Astrocyte (in vitro differentiated cells and primary cell): ENCODE data around the gene ADGRG6. TPM values are rescaled to one million over a fixed set of nuclear protein-coding genes. Genes with fewer than 3 reads are reported as not detected.
"Not testable (repeated sequence)": the region's sequence is repeated elsewhere in the genome, so short reads cannot be mapped to it uniquely, and the experiment has no call there.

ENCODE experiments used
- DNase-seq: peaks from one replicate; pipeline ENCODE4 v3.0.0-alpha.2; 2010; ENCODE audit warnings: low read depth
- FAIRE-seq: peaks from 2 replicates; lab custom pipeline; 2011; peaks lifted over from hg19 to GRCh38; lab: Jason Lieb, UNC
- H2AFZ ChIP-seq: 2 replicates; pipeline ENCODE4 v1.6.0; 2012; ENCODE audit warnings: low read depth, low read length, inconsistent platforms
- H3K27ac ChIP-seq: 2 replicates; pipeline ENCODE4 v1.5.1; 2011; ENCODE audit warnings: low read depth, low read length, inconsistent platforms
- H3K27me3 ChIP-seq: 2 replicates; pipeline ENCODE4 v1.6.0; 2011; ENCODE audit warnings: low read length, inconsistent platforms; ENCODE audit not compliant: insufficient read depth
- H3K36me3 ChIP-seq: 2 replicates; pipeline ENCODE4 v1.5.1; 2011; ENCODE audit warnings: low read length, inconsistent platforms; ENCODE audit not compliant: insufficient read depth
- H3K4me1 ChIP-seq: 2 replicates; pipeline ENCODE4 v1.5.1; 2011; ENCODE audit warnings: low read length, inconsistent platforms; ENCODE audit not compliant: insufficient read depth
- H3K4me2 ChIP-seq: 2 replicates; pipeline ENCODE4 v1.6.0; 2012; ENCODE audit warnings: low read length, inconsistent platforms
- H3K4me3 ChIP-seq: 2 replicates; pipeline ENCODE4 v1.5.1; 2011; ENCODE audit warnings: low read depth, mild to moderate bottlenecking, low read length, inconsistent platforms; ENCODE audit not compliant: insufficient read depth
- H3K79me2 ChIP-seq: 2 replicates; pipeline ENCODE4 v1.6.0; 2012; ENCODE audit warnings: mild to moderate bottlenecking, low read length, inconsistent platforms; ENCODE audit not compliant: insufficient read depth
- H3K9ac ChIP-seq: 2 replicates; pipeline ENCODE4 v1.6.0; 2012; ENCODE audit warnings: mild to moderate bottlenecking, low read length, inconsistent platforms
- H3K9me3 ChIP-seq: 2 replicates; pipeline ENCODE4 v1.5.1; 2012; ENCODE audit warnings: low read depth, mild to moderate bottlenecking, low read length, inconsistent platforms; ENCODE audit not compliant: insufficient read depth
- H4K20me1 ChIP-seq: 2 replicates; pipeline ENCODE4 v1.6.0; 2012; ENCODE audit warnings: low read length, inconsistent platforms; ENCODE audit not compliant: insufficient read depth
- H3K27ac Mint-ChIP-seq: one replicate; pipeline ENCODE4 v1.8.0; 2021; ENCODE audit warnings: mild to moderate bottlenecking, mixed read lengths; ENCODE audit not compliant: unreplicated experiment
- H3K27me3 Mint-ChIP-seq: one replicate; pipeline ENCODE4 v1.8.0; 2021; ENCODE audit warnings: low read depth, mixed read lengths; ENCODE audit not compliant: unreplicated experiment
- H3K36me3 Mint-ChIP-seq: one replicate; pipeline ENCODE4 v1.8.0; 2021; ENCODE audit warnings: low read depth, mixed read lengths; ENCODE audit not compliant: unreplicated experiment
- H3K4me1 Mint-ChIP-seq: one replicate; pipeline ENCODE4 v1.8.0; 2021; ENCODE audit warnings: low read depth, mixed read lengths; ENCODE audit not compliant: unreplicated experiment
- H3K4me3 Mint-ChIP-seq: one replicate; pipeline ENCODE4 v1.8.0; 2021; ENCODE audit warnings: mild to moderate bottlenecking, moderate library complexity, mixed read lengths; ENCODE audit not compliant: unreplicated experiment
- H3K9me3 Mint-ChIP-seq: one replicate; pipeline ENCODE4 v1.8.0; 2021; ENCODE audit warnings: mild to moderate bottlenecking, mixed read lengths; ENCODE audit not compliant: unreplicated experiment
- EZH2 ChIP-seq: IDR thresholded peaks from 2 replicates; pipeline ENCODE4 v1.6.1; 2012; ENCODE audit warnings: mild to moderate bottlenecking, low read length, inconsistent platforms; ENCODE audit not compliant: insufficient read depth
- total RNA-seq: library from RNA; stranded (reverse); gene quantifications from 2 replicates; pipeline ENCODE4 v1.2.1, GENCODE V29; 2021
- TF ChIP-seq, protein P1 (sequence below): IDR thresholded peaks from 2 replicates; pipeline ENCODE4 v1.5.1; 2011; ENCODE audit warnings: low read depth, mild to moderate bottlenecking, inconsistent platforms, low read length, moderate library complexity; ENCODE audit not compliant: insufficient read depth

The ADGRG6 gene
- total RNA-seq, 1 donor from 2014 or later, result 98.2 TPM

DNA sequence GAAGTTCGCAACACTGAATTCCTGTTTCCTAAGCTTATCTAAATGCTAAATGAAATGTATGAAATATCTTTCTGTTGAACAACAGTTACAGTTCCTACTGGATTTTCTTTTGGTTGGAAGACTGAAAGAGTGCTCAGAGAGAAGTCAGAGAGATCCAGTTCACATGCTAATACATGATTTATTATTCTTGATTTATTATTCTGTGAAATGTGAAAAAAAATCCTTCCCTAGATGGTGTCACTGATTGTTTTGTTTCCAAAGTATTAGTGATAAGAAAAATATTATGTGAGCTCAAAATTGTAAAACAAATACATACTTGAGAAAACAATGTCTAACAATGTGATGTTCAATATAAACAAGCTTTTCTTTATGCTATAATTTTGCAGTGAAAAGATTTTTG is 42.1 kb downstream of the ADGRG6 start:
- H3K36me3 Mint-ChIP-seq, result peaks cover 6% of the 10 kb centered on the region
- DNase-seq (no peak), FAIRE-seq (no peak)
- no peaks in the 10 kb centered on the region for H3K36me3 ChIP-seq
- H3K9ac ChIP-seq, result no peak overlapping the region
- no peaks in the 10 kb centered on the region for H3K9me3 ChIP-seq
- no peak overlapping the region for H3K4me3 ChIP-seq
- peaks cover 26% of the 10 kb centered on the region for H3K4me1 Mint-ChIP-seq
- H2AFZ ChIP-seq, result no peak overlapping the region
- no peak overlapping the region for H3K27ac Mint-ChIP-seq
- H3K4me2 ChIP-seq, result no peak overlapping the region
- H3K4me1 ChIP-seq, result no peaks in the 10 kb centered on the region
- no peaks in the 10 kb centered on the region for H3K27me3 Mint-ChIP-seq
- H3K27ac ChIP-seq, result no peak overlapping the region
- H3K27me3 ChIP-seq, result no peaks in the 10 kb centered on the region
- H3K4me3 Mint-ChIP-seq, result no peak overlapping the region
- H3K79me2 ChIP-seq, result no peaks in the 10 kb centered on the region
- H4K20me1 ChIP-seq, result no peaks in the 10 kb centered on the region
- no peak for TF ChIP-seq EZH2
- TF ChIP-seq, protein P1, sequence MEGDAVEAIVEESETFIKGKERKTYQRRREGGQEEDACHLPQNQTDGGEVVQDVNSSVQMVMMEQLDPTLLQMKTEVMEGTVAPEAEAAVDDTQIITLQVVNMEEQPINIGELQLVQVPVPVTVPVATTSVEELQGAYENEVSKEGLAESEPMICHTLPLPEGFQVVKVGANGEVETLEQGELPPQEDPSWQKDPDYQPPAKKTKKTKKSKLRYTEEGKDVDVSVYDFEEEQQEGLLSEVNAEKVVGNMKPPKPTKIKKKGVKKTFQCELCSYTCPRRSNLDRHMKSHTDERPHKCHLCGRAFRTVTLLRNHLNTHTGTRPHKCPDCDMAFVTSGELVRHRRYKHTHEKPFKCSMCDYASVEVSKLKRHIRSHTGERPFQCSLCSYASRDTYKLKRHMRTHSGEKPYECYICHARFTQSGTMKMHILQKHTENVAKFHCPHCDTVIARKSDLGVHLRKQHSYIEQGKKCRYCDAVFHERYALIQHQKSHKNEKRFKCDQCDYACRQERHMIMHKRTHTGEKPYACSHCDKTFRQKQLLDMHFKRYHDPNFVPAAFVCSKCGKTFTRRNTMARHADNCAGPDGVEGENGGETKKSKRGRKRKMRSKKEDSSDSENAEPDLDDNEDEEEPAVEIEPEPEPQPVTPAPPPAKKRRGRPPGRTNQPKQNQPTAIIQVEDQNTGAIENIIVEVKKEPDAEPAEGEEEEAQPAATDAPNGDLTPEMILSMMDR, result no peak
- H3K9me3 Mint-ChIP-seq, result peaks cover 5% of the 10 kb centered on the region

DNA sequence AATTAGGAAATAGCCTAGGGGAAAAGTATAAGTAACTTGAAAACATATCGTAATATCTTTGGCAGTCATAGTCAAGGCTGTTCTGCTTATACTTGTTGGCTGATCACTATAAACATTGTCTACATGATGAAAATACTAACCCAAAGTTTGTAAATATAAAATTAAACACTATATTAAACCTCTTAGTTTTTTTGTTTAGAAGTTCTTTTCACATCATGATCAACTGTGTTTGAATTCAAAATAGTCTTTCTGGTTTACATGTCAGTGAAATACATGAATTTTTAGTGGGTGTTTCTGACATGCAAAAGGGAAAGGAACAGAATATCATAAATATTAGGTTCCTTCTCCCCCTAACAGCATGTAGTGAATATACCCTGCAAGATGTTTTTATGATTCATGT is 43.5 kb downstream of the ADGRG6 start:
- peaks cover 6% of the 10 kb centered on the region for H3K36me3 Mint-ChIP-seq
- H3K4me1 Mint-ChIP-seq, result peaks cover 21% of the 10 kb centered on the region
- no peak for FAIRE-seq
- no peak for TF ChIP-seq EZH2
- TF ChIP-seq, protein P1, result no peak
- no peak overlapping the region for H3K9ac ChIP-seq
- H3K36me3 ChIP-seq, result no peaks in the 10 kb centered on the region
- no peak overlapping the region for H3K27ac Mint-ChIP-seq
- no peaks in the 10 kb centered on the region for H3K27me3 ChIP-seq
- no peak overlapping the region for H3K4me3 Mint-ChIP-seq
- H4K20me1 ChIP-seq, result no peaks in the 10 kb centered on the region
- no peak overlapping the region for H3K27ac ChIP-seq
- peaks cover 5% of the 10 kb centered on the region for H3K9me3 Mint-ChIP-seq
- H3K9me3 ChIP-seq, result no peaks in the 10 kb centered on the region
- no peak overlapping the region for H3K4me2 ChIP-seq
- DNase-seq, result no peak
- H3K79me2 ChIP-seq, result no peaks in the 10 kb centered on the region
- H3K4me1 ChIP-seq, result no peaks in the 10 kb centered on the region
- no peak overlapping the region for H2AFZ ChIP-seq
- no peak overlapping the region for H3K4me3 ChIP-seq
- no peaks in the 10 kb centered on the region for H3K27me3 Mint-ChIP-seq

DNA sequence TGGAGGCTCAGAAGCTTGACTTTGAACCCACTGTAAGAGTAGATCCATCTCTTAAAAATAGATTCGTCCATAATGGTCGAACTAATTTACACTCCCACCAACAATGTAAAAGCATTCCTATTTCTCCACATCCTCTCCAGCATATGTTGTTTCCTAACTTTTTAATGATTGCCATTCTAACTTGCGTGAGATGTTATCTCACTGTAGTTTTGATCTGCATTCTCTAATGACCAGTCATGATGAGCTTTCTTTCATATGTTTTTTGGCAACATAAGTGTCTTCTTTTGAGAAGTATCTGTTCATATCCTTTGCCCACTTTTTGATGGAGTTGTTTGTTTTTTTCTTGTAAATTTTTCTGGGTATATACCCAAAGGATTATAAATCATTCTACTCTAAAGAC is 44.4 kb downstream of the ADGRG6 start:
- H3K27ac Mint-ChIP-seq, DNase-seq, H2AFZ ChIP-seq, H3K4me2 ChIP-seq, H3K27me3 ChIP-seq, H3K4me1 ChIP-seq, H3K36me3 Mint-ChIP-seq, H3K36me3 ChIP-seq, H4K20me1 ChIP-seq, H3K9me3 Mint-ChIP-seq, FAIRE-seq, H3K9me3 ChIP-seq, H3K27ac ChIP-seq, H3K27me3 Mint-ChIP-seq, H3K4me3 ChIP-seq, H3K79me2 ChIP-seq, H3K4me3 Mint-ChIP-seq, H3K9ac ChIP-seq: not testable (repeated sequence)
- peaks cover 14% of the 10 kb centered on the region for H3K4me1 Mint-ChIP-seq
